SK-N-SH treated with all-trans-retinoic acid at 6 μM for 48 hours (cell line): ENCODE data around the gene SLC12A7.

Experiments
- ARNTL ChIP-seq: fragments of 450-650 bp; formaldehyde crosslinking; IDR thresholded peaks from 2 replicates; pipeline ENCODE4 v1.5.0; 2020; ENCODE audit warnings: low read depth, mild to moderate bottlenecking, moderate library complexity, borderline replicate concordance
- BACH2 ChIP-seq: fragments of 250-450 bp; sonication (Bioruptor Pico); IDR thresholded peaks from 2 replicates; pipeline ENCODE4 v1.9.0; 2021; ENCODE audit warnings: mild to moderate bottlenecking, borderline replicate concordance
- CREB5 ChIP-seq: fragments of 250-450 bp; sonication (Bioruptor Pico); IDR thresholded peaks from 2 replicates; pipeline ENCODE4 v1.5.1; 2020; ENCODE audit warnings: low read depth, mild to moderate bottlenecking, moderate library complexity
- CSDC2 ChIP-seq: fragments of 250-450 bp; sonication (Bioruptor Pico); IDR thresholded peaks from 2 replicates; pipeline ENCODE4 v1.5.0; 2020; ENCODE audit warnings: mild to moderate bottlenecking, moderate library complexity
- ESRRG ChIP-seq: fragments of 250-450 bp; sonication (Bioruptor Pico); IDR thresholded peaks from 2 replicates; pipeline ENCODE4 v1.6.1; 2021; ENCODE audit warnings: mild to moderate bottlenecking
- OSR1 ChIP-seq: fragments of 250-450 bp; sonication (Bioruptor Pico); IDR thresholded peaks from 2 replicates; pipeline ENCODE4 v1.8.0; 2022; ENCODE audit warnings: moderate library complexity, mild to moderate bottlenecking, inconsistent platforms
- TCF4 ChIP-seq: fragments of 250-450 bp; sonication (Bioruptor Pico); IDR thresholded peaks from 2 replicates; pipeline ENCODE4 v1.8.0; 2021; ENCODE audit warnings: mild to moderate bottlenecking, moderate library complexity, borderline replicate concordance
- TOX ChIP-seq: fragments of 250-450 bp; sonication (Bioruptor Pico); IDR thresholded peaks from 2 replicates; pipeline ENCODE4 v1.8.0; 2021; ENCODE audit warnings: mild to moderate bottlenecking, moderate library complexity, borderline replicate concordance
- ZFP30 ChIP-seq: fragments of 450-650 bp; formaldehyde crosslinking; IDR thresholded peaks from 2 replicates; pipeline ENCODE4 v1.5.0; 2022; ENCODE audit warnings: mild to moderate bottlenecking, moderate library complexity
- ZNF70 ChIP-seq: fragments of 450-650 bp; formaldehyde crosslinking; IDR thresholded peaks from 2 replicates; pipeline ENCODE4 v1.5.0; 2020; ENCODE audit warnings: mild to moderate bottlenecking, moderate library complexity
- TF ChIP-seq, protein P1 (sequence below): fragments of 250-450 bp; sonication (Bioruptor Pico); IDR thresholded peaks from 2 replicates; pipeline ENCODE4 v1.5.1; 2021; ENCODE audit warnings: mild to moderate bottlenecking, moderate library complexity

GRCh38 chr5:1026700-1027621, 84.9 kb downstream of the SLC12A7 start:
- no peak for TF ChIP-seq ESRRG (CRISPR knock-in tag)
- no peak for TF ChIP-seq ZNF70 (CRISPR knock-in tag)
- TF ChIP-seq TCF4 (CRISPR knock-in tag), result no peak
- no peak for TF ChIP-seq ZFP30 (CRISPR knock-in tag)
- no peak for TF ChIP-seq CREB5 (CRISPR knock-in tag)
- no peak for TF ChIP-seq ARNTL
- no peak for TF ChIP-seq BACH2 (CRISPR knock-in tag)
- TF ChIP-seq, protein P1, sequence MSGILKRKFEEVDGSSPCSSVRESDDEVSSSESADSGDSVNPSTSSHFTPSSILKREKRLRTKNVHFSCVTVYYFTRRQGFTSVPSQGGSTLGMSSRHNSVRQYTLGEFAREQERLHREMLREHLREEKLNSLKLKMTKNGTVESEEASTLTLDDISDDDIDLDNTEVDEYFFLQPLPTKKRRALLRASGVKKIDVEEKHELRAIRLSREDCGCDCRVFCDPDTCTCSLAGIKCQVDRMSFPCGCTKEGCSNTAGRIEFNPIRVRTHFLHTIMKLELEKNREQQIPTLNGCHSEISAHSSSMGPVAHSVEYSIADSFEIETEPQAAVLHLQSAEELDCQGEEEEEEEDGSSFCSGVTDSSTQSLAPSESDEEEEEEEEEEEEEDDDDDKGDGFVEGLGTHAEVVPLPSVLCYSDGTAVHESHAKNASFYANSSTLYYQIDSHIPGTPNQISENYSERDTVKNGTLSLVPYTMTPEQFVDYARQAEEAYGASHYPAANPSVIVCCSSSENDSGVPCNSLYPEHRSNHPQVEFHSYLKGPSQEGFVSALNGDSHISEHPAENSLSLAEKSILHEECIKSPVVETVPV (CRISPR knock-in tag), result no peak
- TF ChIP-seq CSDC2 (CRISPR knock-in tag), result no peak
- TF ChIP-seq TOX (CRISPR knock-in tag), result no peak
- no peak for TF ChIP-seq OSR1 (CRISPR knock-in tag)
